Endodermal cell (in vitro differentiated cells): ENCODE data around the gene PITPNC1. TPM values are rescaled to one million over a fixed set of nuclear protein-coding genes. Genes with fewer than 3 reads are reported as not detected.

ENCODE experiments used
- DNase-seq: peaks from one replicate; pipeline ENCODE4 v3.0.0-alpha.2; 2017
- H3K27ac ChIP-seq: 2 replicates; pipeline ENCODE4 v1.5.1; 2013; ENCODE audit warnings: mild to moderate bottlenecking, low read depth, low read length, moderate library complexity
- H3K27me3 ChIP-seq: 2 replicates; pipeline ENCODE4 v1.6.1; 2013; ENCODE audit warnings: mild to moderate bottlenecking, low read length, moderate library complexity; ENCODE audit not compliant: insufficient read depth, control insufficient read depth, poor library complexity, severe bottlenecking
- H3K36me3 ChIP-seq: 2 replicates; pipeline ENCODE4 v1.7.0; 2013; ENCODE audit warnings: mild to moderate bottlenecking, low read length, moderate library complexity; ENCODE audit not compliant: control insufficient read depth, insufficient read depth
- H3K4me1 ChIP-seq: one replicate; pipeline ENCODE4 v1.7.0; 2013; ENCODE audit warnings: low read length; ENCODE audit not compliant: control insufficient read depth, insufficient read depth
- H3K4me3 ChIP-seq: 2 replicates; pipeline ENCODE4 v1.5.1; 2013; ENCODE audit warnings: mild to moderate bottlenecking, low read length, moderate library complexity
- H3K9ac ChIP-seq: 2 replicates; pipeline ENCODE4 v1.6.1; 2013; ENCODE audit warnings: mild to moderate bottlenecking, low read length, moderate library complexity; ENCODE audit not compliant: poor library complexity, severe bottlenecking; ENCODE audit errors: extremely low read depth
- H3K9me3 ChIP-seq: 2 replicates; pipeline ENCODE4 v1.6.1; 2013; ENCODE audit warnings: mild to moderate bottlenecking, low read length, moderate library complexity; ENCODE audit not compliant: control insufficient read depth
- H3K27ac Mint-ChIP-seq: 2 replicates; pipeline ENCODE4 v1.8.0; 2020; ENCODE audit warnings: mixed read lengths
- H3K27me3 Mint-ChIP-seq: 2 replicates; pipeline ENCODE4 v1.8.0; 2021; ENCODE audit warnings: mild to moderate bottlenecking, mixed read lengths; ENCODE audit not compliant: insufficient read depth
- H3K36me3 Mint-ChIP-seq: 2 replicates; pipeline ENCODE4 v1.8.0; 2020; ENCODE audit warnings: low read depth, mixed read lengths
- H3K4me1 Mint-ChIP-seq: 2 replicates; pipeline ENCODE4 v1.8.0; 2020; ENCODE audit warnings: mixed read lengths
- H3K4me3 Mint-ChIP-seq: 2 replicates; pipeline ENCODE4 v1.8.0; 2020; ENCODE audit warnings: mild to moderate bottlenecking, moderate library complexity, mixed read lengths
- H3K9me3 Mint-ChIP-seq: 2 replicates; pipeline ENCODE4 v1.8.0; 2020; ENCODE audit warnings: mild to moderate bottlenecking, mixed read lengths
- WGBS, 2 experiments: methylation state at CpG; one replicate each; pipeline versions ENCODE4 v1.1.5 to v1.1.7; 2013; ENCODE audit warnings: missing lambda C conversion rate in 2 of 2, mixed read lengths in 1 of 2; ENCODE audit not compliant: insufficient coverage in 1 of 2, insufficient read length in 1 of 2; 5-methylcytosine and 5-hydroxymethylcytosine counted together
- total RNA-seq, 2 donors: library from RNA; stranded (reverse); fragmentation: NEBNext Ultra II Directional in 1 of 2; extraction: Animal tissue kit (Norgen Biotek cat#: 25700) in 1 of 2; gene quantifications; 2 replicates in 1 of 2; 3 replicates in 1 of 2; pipeline ENCODE4 v1.2.1, GENCODE V29; 2021
- TF ChIP-seq, protein P1 (sequence below): fragments of 200-600 bp; sonication (generic); conservative IDR thresholded peaks from 2 replicates; pipeline ENCODE4 v1.5.0; 2021; ENCODE audit warnings: antibody characterized with exemption, mild to moderate bottlenecking

Gene PITPNC1
- total RNA-seq, 2 donors from 2014 or later: 28.9 to 36.4 TPM

DNA sequence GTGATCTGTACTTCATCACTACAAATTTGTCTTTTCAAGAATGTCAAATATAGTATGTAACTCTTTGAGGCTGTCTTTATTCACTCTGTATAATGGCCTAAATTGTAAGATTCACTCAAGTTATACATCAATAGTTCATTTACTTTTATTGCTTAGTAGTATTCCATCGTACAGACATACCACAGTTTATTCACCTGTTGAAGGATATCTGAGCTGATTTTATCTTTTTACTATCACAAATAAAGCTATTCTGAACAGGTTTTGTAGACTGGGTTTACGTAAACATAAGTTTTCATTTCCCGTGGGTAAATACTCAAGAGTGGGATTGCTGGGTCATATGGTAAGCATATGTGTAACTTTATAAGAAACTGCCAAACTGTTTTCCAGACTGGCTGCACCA lies 29.3 kb upstream of the PITPNC1 start:
- H3K4me1 Mint-ChIP-seq: no peaks in the 10 kb centered on the region
- no peaks in the 10 kb centered on the region for H3K27me3 ChIP-seq
- no peak overlapping the region for H3K4me3 Mint-ChIP-seq
- no peaks in the 10 kb centered on the region for H3K27me3 Mint-ChIP-seq
- H3K9ac ChIP-seq: no peak overlapping the region
- no peak overlapping the region for H3K27ac Mint-ChIP-seq
- WGBS, 2 experiments: 96% methylated on average over 3 of the region's 3 CpGs; no CpG with 5 or more reads in 1 of the 2 experiments
- no peak overlapping the region for H3K4me3 ChIP-seq
- TF ChIP-seq, protein P1, sequence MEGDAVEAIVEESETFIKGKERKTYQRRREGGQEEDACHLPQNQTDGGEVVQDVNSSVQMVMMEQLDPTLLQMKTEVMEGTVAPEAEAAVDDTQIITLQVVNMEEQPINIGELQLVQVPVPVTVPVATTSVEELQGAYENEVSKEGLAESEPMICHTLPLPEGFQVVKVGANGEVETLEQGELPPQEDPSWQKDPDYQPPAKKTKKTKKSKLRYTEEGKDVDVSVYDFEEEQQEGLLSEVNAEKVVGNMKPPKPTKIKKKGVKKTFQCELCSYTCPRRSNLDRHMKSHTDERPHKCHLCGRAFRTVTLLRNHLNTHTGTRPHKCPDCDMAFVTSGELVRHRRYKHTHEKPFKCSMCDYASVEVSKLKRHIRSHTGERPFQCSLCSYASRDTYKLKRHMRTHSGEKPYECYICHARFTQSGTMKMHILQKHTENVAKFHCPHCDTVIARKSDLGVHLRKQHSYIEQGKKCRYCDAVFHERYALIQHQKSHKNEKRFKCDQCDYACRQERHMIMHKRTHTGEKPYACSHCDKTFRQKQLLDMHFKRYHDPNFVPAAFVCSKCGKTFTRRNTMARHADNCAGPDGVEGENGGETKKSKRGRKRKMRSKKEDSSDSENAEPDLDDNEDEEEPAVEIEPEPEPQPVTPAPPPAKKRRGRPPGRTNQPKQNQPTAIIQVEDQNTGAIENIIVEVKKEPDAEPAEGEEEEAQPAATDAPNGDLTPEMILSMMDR: no peak
- H3K36me3 Mint-ChIP-seq: peaks cover 82% of the 10 kb centered on the region
- peaks cover 89% of the 10 kb centered on the region for H3K36me3 ChIP-seq
- no peak for DNase-seq
- no peak overlapping the region for H3K27ac ChIP-seq
- H3K9me3 Mint-ChIP-seq: no peaks in the 10 kb centered on the region
- H3K4me1 ChIP-seq: no peaks in the 10 kb centered on the region
- peaks cover 10% of the 10 kb centered on the region for H3K9me3 ChIP-seq

GRCh38 chr17:67349420-67349819 lies 27.7 kb upstream of the PITPNC1 start:
- Mint-ChIP-seq H3K4me3 (no peak overlapping the region), H3K27me3 (no peaks in the 10 kb centered on the region), H3K9me3 (no peaks in the 10 kb centered on the region), H3K36me3 (peaks cover 84% of the 10 kb centered on the region), H3K27ac (no peak overlapping the region), H3K4me1 (no peaks in the 10 kb centered on the region)
- no peak for DNase-seq
- Histone ChIP-seq H3K4me3 (no peak overlapping the region), H3K9ac (no peak overlapping the region), H3K36me3 (peaks cover 89% of the 10 kb centered on the region), H3K27me3 (no peaks in the 10 kb centered on the region), H3K4me1 (no peaks in the 10 kb centered on the region), H3K27ac (no peak overlapping the region), H3K9me3 (peaks cover 10% of the 10 kb centered on the region)
- no CpG with 5 or more reads among the region's 1 CpG for WGBS, 2 experiments
- TF ChIP-seq, protein P1: no peak

- no peaks in the 10 kb centered on the region for H3K4me1 ChIP-seq
- Mint-ChIP-seq H3K4me3 (no peak overlapping the region), H3K27ac (no peak overlapping the region), H3K4me1 (no peaks in the 10 kb centered on the region), H3K9me3 (no peaks in the 10 kb centered on the region), H3K27me3 (no peaks in the 10 kb centered on the region), H3K36me3 (peaks cover 79% of the 10 kb centered on the region)
- H3K36me3 ChIP-seq: peaks cover 90% of the 10 kb centered on the region
- H3K27ac ChIP-seq: no peak overlapping the region
- 91 to 93% methylated on average over 5 to 10 of the region's 10 CpGs for WGBS, 2 experiments
- peaks cover 7% of the 10 kb centered on the region for H3K9me3 ChIP-seq
- DNase-seq: no peak
- H3K4me3 ChIP-seq: no peak overlapping the region
- TF ChIP-seq, protein P1: no peak
- H3K9ac ChIP-seq: no peak overlapping the region
- no peaks in the 10 kb centered on the region for H3K27me3 ChIP-seq
These were observed 23.9 kb upstream of the PITPNC1 start for GRCh38 chr17:67353161-67353560.
